Measurements from ENCODE around the gene IFNAR1.
"Not testable (repeated sequence)": the region's sequence is repeated elsewhere in the genome, so short reads cannot be mapped to it uniquely, and the experiment has no call there.

Gene IFNAR1

DNA sequence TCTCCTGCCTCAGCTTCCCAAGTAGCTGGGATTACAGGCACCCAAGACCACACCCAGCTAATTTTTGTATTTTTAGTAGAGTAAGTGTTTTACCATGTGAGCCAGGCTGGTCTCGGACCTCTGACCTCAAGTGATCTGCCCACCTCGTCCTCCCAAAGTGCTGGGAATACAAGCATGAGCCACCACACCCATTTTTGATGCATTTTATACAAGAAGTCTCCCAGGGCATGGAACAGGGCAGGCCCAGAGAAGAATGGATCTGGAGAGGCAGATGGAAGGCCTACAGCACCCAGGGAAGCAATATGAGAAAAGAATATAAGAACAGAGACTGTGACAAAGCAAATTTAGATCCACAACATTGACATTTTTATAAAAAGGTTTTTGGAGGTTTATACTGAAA is 18.8 kb upstream of the IFNAR1 start:
- no peak for DNase-seq (ENCODE audit: low read depth in 3 of 3)

DNA sequence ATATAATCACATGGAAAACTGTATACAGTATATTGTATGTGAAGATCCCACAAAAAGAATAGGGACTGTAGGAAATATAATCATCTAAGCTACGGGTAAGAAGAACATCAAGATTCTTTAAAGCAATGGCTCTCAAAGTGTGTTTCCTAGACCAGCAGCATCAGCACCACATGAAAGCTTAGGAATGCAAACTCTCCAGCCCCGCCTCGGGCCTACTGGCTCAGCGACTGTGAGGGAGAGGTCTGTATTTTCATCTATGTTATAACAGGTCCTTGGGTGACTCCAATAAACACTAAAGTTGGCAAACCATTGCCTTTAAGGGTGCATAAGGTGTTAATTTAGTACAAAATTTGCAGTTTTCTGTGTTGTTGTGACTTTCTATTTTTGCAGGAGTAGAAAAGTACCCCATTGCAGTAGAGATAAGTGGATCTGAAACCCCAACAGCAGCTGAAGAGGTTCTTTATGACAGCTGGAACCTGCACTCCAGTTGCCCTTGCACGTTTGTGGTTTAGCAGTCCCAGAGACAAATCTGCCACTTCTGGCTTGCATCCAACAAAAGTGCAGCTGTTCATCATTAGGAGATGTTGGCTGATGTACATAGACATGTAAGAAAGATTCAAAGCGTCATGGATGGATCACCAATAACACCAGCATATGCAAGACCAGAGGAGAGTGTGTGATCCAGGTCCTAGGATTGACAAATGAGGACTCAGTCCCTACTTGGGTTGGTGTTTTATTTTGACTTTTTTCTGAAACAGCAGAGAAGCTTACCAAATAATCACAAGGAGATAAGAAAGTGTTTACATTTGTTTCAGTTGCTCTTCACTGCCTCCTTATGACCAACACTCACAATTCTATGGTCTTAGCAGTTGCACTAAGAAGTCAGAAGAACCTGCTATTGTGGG is 15.9 kb upstream of the IFNAR1 start:
- no peak for DNase-seq (ENCODE audit: low read depth in 3 of 3)

DNA sequence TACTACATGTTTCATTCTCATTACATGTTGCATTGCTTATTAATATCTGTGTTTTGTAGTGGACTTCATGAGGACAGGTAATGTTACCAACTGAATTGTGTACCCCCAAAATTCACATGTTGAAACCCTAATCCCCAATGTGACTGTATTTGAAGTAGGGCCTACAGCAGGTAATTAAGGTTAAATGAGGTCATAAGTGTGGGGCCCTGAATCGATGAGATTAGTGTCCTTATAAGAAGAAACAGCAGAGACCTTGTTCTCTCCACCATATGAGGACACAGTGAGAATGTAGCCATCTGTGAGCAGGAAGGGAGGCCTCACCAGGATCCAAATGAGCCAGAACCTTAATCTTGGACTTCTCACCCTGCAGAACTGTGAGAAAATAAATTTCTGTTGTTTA is 15.0 kb upstream of the IFNAR1 start:
- no peak for DNase-seq (ENCODE audit: low read depth in 3 of 3)

DNA sequence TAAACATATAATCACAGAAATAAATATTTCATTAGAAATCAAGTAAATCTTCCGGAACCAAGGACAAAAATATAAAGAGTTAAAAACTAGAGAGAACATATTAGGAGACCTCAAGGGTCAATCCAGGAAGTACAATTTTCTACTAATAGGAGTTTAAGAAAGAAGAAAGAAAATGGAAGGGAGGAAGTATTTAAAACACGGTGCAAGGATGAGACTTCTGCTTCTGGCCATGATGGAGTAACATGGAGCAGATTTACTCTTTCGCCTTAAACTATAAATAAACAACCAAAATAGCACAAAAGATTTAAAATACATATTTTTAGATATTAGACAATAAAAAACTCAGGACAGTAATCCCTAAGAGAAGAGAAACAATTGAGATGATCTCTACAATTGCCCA is 12.6 kb upstream of the IFNAR1 start:
- no peak for DNase-seq (ENCODE audit: low read depth in 3 of 3)

DNA sequence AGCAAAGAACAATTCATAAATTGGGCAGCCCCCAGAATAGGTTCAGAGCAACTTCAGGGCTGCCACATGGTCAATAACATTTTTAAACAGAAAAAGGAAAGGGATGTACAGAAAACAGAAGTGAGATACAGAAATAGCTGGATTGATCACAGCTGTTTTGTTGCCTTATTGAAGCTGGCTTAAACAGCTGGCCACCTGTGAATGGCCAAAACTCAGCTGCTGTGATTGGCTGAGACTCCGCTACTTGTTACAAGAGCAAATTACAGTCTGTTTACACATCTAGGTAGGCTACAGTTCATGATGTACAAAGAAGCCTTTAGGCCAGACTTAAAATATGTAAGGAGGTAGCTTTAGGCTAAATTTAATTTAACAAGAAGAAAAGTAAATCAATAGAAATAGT is 11.6 kb upstream of the IFNAR1 start:
- no peak for DNase-seq (ENCODE audit: low read depth in 3 of 3)

DNA sequence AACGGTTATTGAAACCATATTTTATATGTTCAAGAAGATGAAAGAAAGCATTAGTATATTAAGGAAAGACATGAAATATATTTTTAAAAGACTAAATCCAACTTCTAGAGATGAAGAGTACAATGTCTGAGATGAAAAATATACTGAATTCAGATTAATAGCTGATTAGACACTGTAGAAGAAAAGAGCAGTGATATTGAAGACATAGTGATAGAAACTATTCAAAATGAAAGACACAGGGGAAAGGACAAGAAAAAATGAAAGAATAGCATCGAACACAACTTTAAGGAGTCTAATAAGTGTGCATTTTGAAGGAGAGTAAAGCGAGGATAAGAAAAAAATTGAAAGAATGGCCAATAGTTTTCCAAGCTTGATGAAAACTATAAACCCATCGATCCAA is 11.2 kb upstream of the IFNAR1 start:
- DNase-seq (ENCODE audit: low read depth in 3 of 3), result no peak

DNA sequence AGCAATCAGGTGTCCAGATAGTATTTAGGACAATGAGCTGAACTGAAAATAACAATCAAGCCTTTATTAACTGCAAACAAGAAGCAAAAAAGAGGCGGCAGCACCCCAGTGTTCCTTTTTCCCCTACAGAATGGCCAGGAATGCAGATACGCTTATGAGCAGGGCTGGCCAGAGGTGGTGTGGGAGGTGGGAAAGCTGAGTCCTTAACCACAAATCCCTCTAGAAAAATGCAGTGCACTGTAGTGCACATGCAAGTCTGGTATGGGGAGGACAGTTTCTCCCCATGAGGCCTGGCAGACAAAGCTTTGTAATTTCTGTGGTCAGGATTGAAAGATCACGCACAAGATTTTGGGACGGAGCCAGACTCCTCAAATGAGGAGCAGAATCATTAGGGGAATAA is 10.7 kb upstream of the IFNAR1 start:
- DNase-seq (ENCODE audit: low read depth in 3 of 3), result no peak

DNA sequence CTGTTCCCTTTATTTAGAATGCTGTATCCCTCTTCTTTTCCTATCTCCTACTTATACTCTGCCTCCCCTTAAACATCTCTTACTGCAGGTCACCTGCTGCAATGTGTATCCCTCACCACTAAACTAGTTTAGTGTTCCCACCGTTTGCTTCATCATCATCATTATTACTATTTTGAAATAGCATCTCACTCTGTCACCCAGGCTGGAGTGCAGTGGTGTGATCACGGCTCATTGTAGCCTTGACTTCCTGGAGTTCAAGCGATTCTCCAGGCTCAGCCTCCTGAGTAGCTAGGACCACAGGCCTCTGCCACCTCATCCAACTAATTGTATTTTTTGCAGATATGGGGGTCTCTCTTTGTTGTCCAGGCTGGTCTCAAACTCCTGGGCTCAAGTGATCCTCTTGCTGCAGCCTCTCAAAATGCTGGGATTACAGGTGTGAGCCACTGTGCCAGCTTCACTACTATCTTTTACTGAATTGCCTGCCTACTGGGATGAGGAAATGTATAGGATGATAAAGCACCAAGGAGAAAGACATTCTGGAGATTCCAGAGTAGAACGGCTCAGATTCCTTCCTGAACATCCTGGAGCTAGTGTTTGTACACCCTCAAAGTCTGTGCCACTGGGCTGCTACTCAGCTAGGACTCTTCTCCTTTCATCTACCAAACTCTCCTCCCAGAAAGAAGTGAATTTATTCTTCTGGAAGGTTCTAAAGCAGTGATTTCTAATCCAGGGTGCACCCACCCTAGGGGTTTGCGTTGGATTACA is 8.6 kb upstream of the IFNAR1 start:
- DNase-seq (ENCODE audit: low read depth in 3 of 3), result no peak

DNA sequence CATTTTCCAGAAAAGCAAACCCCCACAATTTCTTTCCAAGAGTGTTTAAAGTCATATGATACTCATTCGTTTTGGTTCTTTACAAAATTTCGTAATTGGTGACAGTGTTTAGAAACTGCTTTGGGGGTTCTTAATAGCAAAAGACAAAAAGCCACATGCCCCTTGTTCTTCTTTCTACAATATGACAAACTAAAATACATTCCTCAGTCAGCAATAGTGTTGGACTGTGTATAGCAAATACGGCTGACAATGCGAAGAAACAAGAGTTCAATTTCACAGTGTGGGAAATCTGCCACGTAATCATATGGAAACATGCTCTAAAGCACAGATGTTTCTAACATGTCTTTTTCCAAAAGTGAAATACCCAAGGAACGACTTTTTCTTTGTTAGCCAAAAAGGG is 7.6 kb upstream of the IFNAR1 start:
- no peak for DNase-seq (ENCODE audit: low read depth in 3 of 3)

DNA sequence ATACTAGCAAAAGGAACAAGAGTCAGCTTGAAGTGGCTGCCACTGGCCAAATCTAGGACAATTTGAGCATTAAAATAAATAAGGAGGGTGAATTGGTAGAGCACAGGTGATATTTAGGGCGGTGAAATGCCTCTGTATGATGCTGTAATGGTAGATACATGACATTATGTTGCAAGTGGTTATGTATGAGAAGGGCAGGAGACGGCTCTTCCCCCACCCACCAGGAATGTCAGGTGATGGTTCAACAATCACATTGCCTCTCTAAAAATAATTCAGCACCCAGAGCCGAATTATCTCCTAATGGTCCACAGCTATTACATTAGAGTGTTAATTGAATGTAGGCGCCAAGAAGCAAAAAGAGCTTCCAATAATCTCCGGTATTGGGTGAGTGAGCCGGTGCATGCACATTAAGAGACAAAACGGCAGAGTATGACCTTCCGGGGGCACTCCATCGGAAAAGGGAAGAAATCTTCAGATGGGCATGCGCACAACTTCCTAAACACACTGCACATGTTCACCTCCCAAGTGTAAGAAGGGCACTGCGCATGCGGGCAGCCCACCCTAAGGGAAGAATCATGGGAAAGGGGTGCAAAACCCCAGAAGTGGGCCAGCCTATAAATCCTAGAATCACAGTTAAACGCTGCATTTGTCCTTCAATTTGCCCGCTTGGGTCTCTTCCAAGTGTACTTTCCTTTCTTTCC is 6.8 kb upstream of the IFNAR1 start:
- no peak for DNase-seq (ENCODE audit: low read depth in 3 of 3)

DNA sequence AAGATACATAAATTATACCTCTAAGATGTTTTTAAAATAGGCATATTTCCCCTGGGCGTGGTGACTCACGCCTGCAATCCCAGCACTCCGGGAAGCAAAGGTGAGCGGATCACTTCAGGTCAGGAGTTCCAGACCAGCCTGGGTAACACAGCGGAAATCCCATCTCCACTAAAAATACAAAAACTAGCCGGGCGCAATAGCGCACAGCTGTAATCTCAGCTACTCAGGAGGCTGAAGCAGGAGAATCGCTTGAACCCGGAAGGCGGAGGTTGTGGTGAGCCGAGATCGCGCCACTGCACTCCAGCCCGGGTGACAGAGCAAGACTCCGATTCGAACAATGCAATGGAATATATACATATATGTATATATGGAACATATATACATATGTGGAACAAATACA is 3.8 kb upstream of the IFNAR1 start:
- DNase-seq (ENCODE audit: low read depth in 3 of 3), result not testable (repeated sequence)

DNA sequence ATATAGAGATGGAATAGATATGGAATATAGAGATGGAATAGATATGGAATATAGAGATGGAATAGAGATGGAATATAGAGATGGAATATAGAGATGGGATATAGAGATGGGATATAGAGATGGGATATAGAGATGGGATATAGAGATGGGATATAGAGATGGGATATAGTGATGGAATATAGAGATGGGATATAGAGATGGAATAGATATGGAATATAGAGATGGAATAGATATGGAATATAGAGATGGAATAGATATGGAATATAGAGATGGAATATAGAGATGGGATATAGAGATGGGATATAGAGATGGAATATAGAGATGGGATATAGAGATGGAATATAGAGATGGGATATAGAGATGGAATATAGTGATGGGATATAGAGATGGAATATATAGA is 1.2 kb upstream of the IFNAR1 start:
- not testable (repeated sequence) for DNase-seq (ENCODE audit: low read depth in 3 of 3)

DNA sequence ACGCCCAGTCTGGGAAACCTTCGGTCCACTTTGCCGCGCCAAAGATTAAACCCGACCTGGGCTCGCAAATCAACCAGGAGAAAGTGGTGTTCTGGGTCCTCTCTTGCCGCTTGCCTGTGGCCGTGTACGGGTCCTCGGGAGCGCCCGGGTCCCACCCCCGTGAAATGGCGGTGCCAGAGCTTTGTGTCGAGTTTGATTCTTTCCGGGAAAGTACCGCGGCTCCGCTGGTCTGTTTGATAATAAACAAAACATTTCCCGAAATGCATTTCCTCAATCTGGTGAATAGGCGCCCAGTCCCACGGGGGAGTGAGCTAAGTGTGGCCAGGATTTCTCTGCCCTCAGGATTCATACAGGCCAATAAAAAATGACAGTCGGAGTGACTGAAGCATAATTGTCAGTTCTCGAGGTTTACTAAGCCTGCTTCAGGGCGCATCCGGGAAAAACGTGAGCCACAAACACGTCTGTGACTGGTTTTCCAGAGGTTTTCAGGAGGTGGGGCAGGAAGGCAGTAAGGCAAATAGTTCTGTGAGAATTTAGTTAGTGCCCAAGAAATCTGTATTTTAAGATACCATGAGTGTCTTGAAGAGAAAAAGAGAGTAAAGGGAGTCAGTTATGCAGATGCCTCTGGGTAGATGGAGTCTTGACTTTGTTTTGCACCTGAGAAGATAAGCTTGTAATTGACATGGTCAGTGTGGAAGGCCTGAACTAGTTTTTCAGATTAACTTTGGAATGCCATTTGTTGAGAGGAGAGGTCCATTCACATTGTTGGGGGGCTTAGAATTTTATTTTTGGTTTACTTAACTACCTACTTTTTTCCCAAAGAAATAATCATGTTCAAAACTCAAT is 675 bp downstream of the IFNAR1 start:
- peak; percentile 45 to 59 (median 57) for DNase-seq (ENCODE audit: low read depth in 3 of 3)

DNA sequence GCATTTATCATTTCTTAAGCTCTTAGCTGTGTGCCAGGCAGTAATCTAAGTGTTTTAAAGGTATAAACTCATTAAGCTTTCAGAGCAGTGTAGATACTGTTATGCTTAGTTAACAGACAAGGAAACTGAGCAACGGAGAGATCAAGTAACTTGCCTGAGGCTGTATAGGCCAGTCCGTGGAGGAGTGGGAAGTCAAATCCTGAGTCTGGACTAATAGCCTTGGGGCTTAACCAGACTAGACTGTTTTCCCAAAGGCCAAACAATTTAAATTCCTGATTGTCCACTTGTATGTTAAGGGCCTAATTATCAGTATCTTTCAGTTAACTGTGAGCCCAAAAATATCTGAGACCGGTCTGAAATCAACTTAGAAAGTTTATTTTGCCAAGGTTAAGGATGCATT is 2.6 kb downstream of the IFNAR1 start:
- DNase-seq (ENCODE audit: low read depth in 3 of 3), result no peak

DNA sequence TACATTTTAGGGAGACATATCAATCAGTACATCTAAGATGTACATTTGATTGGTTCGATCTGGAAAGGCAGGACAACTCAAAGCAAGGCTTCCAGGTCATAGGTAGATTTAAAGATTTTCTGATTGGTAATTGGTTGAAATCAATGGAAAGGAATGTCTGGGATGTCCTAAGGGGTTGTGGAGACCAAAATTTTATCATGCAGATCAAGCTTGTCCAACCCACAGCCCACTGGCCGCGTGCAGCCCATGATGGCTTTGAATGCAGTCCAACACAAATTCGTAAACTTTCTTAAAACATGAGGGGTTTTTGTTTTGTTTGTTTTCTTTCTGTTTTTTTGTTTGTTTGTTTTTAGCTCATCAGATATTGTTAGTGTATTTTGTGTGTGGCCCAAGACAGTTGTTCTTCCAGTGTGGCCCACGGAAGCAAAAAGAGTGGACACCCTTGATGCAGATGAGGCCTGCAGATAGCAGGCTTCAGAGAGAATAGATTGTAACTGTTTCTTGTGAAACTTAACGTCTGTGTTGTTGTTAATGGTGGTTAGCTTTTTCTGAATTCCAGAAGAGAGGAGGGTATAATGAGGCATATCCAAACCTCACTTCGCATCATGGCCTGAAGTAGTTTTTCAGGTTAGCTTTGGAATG is 3.1 kb downstream of the IFNAR1 start:
- DNase-seq (ENCODE audit: low read depth in 3 of 3), result no peak

DNA sequence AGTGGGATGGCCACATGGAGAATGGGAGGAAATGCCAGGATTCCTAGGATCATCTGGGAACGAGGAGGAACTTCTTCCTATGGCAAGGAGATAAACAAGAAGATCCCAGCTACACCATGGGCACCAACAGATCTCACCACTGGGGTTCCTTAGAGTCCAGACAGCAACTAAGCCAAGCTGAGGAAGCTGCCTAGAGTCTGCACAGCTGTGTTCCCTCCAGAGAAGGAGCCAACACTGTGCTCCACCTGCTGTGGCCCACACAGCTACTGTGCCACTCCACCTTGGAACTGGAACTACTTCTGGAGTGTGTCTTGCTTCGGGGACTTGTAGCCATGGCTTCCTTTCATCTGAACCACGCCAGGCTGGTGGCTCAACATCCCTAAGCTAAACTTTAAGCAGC is 6.0 kb downstream of the IFNAR1 start:
- DNase-seq (ENCODE audit: low read depth in 3 of 3), result no peak

DNA sequence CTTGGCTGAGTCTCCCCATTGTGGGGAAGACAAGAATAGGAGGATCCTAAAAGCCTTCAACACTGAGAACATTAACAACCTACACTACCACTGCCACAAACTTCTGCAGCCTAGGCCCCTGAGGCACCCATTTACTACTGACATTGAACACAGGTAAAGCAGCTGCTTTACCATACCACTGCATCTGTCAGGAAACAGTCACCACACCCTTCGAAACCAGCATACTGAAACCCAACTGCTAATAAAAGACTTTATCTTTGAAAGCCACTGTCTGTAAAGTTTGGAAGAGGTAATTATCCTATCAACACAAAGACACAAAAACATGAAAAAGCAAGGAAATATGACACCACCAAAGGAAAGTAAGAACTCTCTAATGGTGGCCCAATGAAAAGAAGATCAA is 7.4 kb downstream of the IFNAR1 start:
- no peak for DNase-seq (ENCODE audit: low read depth in 3 of 3)

DNA sequence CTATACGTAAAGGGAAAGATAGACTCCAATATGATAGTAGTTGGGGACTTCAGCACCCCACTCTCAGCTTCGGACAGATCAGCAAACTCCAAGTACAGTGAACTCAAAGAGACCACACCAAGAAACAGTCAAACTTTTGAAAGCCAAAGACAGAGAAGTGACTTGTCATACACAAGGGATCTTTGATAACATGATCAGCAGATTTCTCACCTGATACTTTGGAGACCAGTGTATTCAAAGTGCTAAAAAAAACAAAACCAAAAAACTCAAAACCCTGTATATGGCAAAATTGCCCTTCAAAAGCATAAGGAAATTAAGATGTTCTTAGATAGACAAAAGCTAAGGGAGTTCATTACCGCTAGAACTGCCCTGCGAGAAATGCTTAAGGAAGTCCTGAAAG is 9.4 kb downstream of the IFNAR1 start:
- no peak for DNase-seq (ENCODE audit: low read depth in 3 of 3)

DNA sequence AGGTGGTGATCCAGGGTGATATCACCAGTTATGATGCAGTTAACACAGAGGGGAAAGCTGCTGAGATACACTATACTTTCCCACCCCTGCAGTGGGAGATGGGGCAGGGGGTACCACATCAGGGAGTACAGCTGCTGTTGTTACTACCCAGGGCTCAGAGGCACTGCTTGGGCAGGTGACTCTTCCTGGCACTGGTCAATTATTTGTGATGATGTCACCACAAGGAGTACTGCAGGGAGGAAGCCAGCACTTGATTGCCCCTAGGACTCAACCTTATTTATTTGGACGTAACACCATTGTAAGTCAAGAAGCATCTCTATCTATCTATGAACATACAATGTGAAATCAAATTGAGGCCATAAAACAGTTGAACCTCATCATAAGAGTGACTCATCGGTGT is 10.1 kb downstream of the IFNAR1 start:
- no peak for DNase-seq (ENCODE audit: low read depth in 3 of 3)

DNA sequence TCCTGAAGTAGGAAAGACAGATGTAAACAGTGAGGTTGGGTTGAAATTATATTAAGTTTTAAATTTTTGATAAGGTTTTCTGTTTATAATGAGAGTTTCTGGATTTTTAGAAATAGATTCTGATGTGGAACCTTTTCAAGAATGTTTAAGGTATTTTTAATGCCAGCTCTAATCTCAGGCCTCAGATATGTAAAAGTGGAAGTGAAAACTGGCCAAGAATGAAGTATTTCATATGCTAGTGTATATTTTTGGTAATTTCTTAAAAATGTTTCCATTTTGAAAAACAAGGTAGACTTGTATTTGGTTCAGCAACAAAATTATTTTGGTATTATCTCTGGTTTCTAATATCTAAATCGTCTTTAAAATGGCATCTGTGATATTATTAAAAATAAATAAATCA is 14.4 kb downstream of the IFNAR1 start:
- no peak for DNase-seq (ENCODE audit: low read depth in 3 of 3)

DNA sequence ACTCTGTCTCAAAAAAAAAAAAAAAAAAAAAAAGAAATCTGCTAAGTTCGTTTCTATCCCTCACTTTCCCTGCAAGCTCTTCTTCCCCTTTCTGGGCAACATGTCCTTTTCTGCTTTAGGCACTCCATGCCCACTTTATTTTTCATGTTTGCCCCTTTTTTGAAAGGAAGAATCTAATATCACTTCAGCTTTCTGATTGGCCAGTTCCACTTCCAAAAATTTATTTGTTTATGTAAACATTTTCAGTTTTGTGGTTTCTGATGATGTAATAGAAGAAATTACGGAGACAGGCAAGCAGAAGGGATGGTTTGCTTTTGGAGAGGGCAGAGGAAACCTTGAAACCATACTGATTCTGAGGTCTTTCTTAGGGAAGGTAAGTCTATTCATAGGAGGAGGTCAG is 15.1 kb downstream of the IFNAR1 start:
- DNase-seq (ENCODE audit: low read depth in 3 of 3), result no peak

Data from stimulated activated CD4-positive, alpha-beta T cell treated with anti-CD3 and anti-CD28 coated beads, TNF-alpha, amount 100 ng/mL, for 4 hours (primary cell).